ENCODE data around the gene KIAA1328.

KIAA1328 gene

GRCh38 chr18:37274309-37275236, 445.6 kb downstream of the KIAA1328 start:
- DNase-seq (ENCODE audit: low read depth in 2 of 2, low spot score in 1 of 2): no peak

- no peak for DNase-seq (ENCODE audit: low read depth in 2 of 2, low spot score in 1 of 2)
Observed at GRCh38 chr18:37275237-37275741, 446.4 kb downstream of the KIAA1328 start.

- no peak for DNase-seq (ENCODE audit: low read depth in 2 of 2, low spot score in 1 of 2)
Observed at GRCh38 chr18:37276111-37276890, 447.4 kb downstream of the KIAA1328 start.

- no peak for DNase-seq (ENCODE audit: low read depth in 2 of 2, low spot score in 1 of 2)
Observed at GRCh38 chr18:37277804-37278203, 448.9 kb downstream of the KIAA1328 start.
